Measurements from ENCODE around the gene IL22RA2. TPM values are rescaled to one million over a fixed set of nuclear protein-coding genes. Genes with fewer than 3 reads are reported as not detected.
A peak's percentile ranks its signal among the peaks of the same experiment; 100 is the strongest.
"Not testable (repeated sequence)": the region's sequence is repeated elsewhere in the genome, so short reads cannot be mapped to it uniquely, and the experiment has no call there.

The IL22RA2 gene
- total RNA-seq, 1 donor from 2014 or later = not detected

- DNase-seq (ENCODE audit: low read depth) = peak; percentile 15
- peaks cover 62% of the 10 kb centered on the region for H3K79me2 ChIP-seq (ENCODE audit: insufficient read depth, low read length)
- no peaks in the 10 kb centered on the region for H3K36me3 Mint-ChIP-seq (ENCODE audit: low read depth, unreplicated experiment)
Measured at GRCh38 chr6:137217801-137218472, 44.5 kb upstream of the IL22RA2 start.

DNA sequence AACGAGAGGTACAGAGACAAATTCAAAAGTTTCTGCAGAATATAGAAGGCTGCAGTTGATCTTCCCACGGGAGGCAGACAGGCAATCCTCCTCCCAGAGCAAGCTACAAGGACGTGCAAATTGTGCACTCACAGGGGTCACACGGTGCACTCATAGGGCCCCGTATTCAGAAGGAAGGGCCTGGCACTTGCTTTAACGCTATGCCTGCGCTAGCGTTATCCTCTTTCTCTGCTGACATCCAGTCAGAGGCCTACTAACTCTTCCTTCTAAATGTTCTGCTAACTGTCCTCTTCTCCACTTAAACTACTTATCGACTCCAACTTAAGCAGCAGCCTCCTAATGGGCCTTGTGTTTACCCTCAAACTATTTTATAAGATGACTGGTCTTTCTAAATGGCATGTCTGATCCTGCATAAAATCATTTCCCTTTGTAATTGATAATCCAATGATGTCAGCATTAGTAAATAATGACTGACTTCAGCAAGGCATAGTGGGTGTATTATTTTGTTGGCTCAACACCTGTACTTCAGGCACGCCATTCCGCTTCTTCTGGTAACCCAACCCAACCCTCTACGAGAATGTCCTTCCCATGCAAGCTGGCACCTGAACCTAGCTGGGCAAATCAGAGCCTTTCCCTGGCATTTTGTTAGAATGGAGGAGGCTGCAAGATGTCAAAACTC lies 43.6 kb upstream of the IL22RA2 start:
- Mint-ChIP-seq H3K27ac (ENCODE audit: unreplicated experiment) (no peak overlapping the region), H3K27me3 (ENCODE audit: low read depth, unreplicated experiment) (no peaks in the 10 kb centered on the region), H3K4me3 (ENCODE audit: unreplicated experiment) (peak overlapping the region; percentile 100), H3K9me3 (ENCODE audit: unreplicated experiment) (no peaks in the 10 kb centered on the region), H3K4me1 (ENCODE audit: low read depth, unreplicated experiment) (peaks cover 22% of the 10 kb centered on the region), H3K36me3 (ENCODE audit: low read depth, unreplicated experiment) (no peaks in the 10 kb centered on the region)
- H3K27me3 ChIP-seq (ENCODE audit: insufficient read depth, low read length) = no peaks in the 10 kb centered on the region
- peak overlapping the region; percentile 90 for H3K4me2 ChIP-seq (ENCODE audit: low read length)
- H3K4me3 ChIP-seq (ENCODE audit: insufficient read depth, low read depth, low read length) = peak overlapping the region; percentile 97
- peaks cover 50% of the 10 kb centered on the region for H4K20me1 ChIP-seq (ENCODE audit: insufficient read depth, low read length)
- peaks cover 12% of the 10 kb centered on the region for H3K4me1 ChIP-seq (ENCODE audit: insufficient read depth, low read length)
- no peak for DNase-seq (ENCODE audit: low read depth)
- TF ChIP-seq EZH2 (IDR thresholded peaks at IDR 0.05; ENCODE audit: insufficient read depth, low read length) (no peak), CTCF (IDR thresholded peaks at IDR 0.05; ENCODE audit: insufficient read depth, low read depth, low read length) (no peak)
- H3K9ac ChIP-seq (ENCODE audit: low read length) = no peak overlapping the region
- H3K9me3 ChIP-seq (ENCODE audit: insufficient read depth, low read depth, low read length) = no peaks in the 10 kb centered on the region
- no peak overlapping the region for H2AFZ ChIP-seq (ENCODE audit: low read depth, low read length)
- H3K27ac ChIP-seq (ENCODE audit: low read depth, low read length) = no peak overlapping the region
- H3K79me2 ChIP-seq (ENCODE audit: insufficient read depth, low read length) = peaks cover 71% of the 10 kb centered on the region
- no peak for FAIRE-seq
- no peaks in the 10 kb centered on the region for H3K36me3 ChIP-seq (ENCODE audit: insufficient read depth, low read length)

More at GRCh38 chr6:137217801-137218472, 44.5 kb upstream of the IL22RA2 start:
- peaks cover 42% of the 10 kb centered on the region for H4K20me1 ChIP-seq (ENCODE audit: insufficient read depth, low read length)
- H3K4me2 ChIP-seq (ENCODE audit: low read length) = peak overlapping the region; percentile 90
- Mint-ChIP-seq H3K27me3 (ENCODE audit: low read depth, unreplicated experiment) (no peaks in the 10 kb centered on the region), H3K9me3 (ENCODE audit: unreplicated experiment) (no peaks in the 10 kb centered on the region), H3K4me1 (ENCODE audit: low read depth, unreplicated experiment) (peaks cover 22% of the 10 kb centered on the region), H3K27ac (ENCODE audit: unreplicated experiment) (peak overlapping the region; percentile 95), H3K4me3 (ENCODE audit: unreplicated experiment) (peak overlapping the region; percentile 100)
- peak overlapping the region; percentile 97 for H3K4me3 ChIP-seq (ENCODE audit: insufficient read depth, low read depth, low read length)
- peak overlapping the region; percentile 96 for H3K9ac ChIP-seq (ENCODE audit: low read length)
- peak overlapping the region; percentile 93 for H3K27ac ChIP-seq (ENCODE audit: low read depth, low read length)
- no peak for FAIRE-seq
- no peaks in the 10 kb centered on the region for H3K36me3 ChIP-seq (ENCODE audit: insufficient read depth, low read length)
- H3K27me3 ChIP-seq (ENCODE audit: insufficient read depth, low read length) = no peaks in the 10 kb centered on the region
- TF ChIP-seq CTCF (IDR thresholded peaks at IDR 0.05; ENCODE audit: insufficient read depth, low read depth, low read length) (no peak), EZH2 (IDR thresholded peaks at IDR 0.05; ENCODE audit: insufficient read depth, low read length) (no peak)
- H3K4me1 ChIP-seq (ENCODE audit: insufficient read depth, low read length) = peaks cover 12% of the 10 kb centered on the region
- H3K9me3 ChIP-seq (ENCODE audit: insufficient read depth, low read depth, low read length) = no peaks in the 10 kb centered on the region
- H2AFZ ChIP-seq (ENCODE audit: low read depth, low read length) = no peak overlapping the region

DNA sequence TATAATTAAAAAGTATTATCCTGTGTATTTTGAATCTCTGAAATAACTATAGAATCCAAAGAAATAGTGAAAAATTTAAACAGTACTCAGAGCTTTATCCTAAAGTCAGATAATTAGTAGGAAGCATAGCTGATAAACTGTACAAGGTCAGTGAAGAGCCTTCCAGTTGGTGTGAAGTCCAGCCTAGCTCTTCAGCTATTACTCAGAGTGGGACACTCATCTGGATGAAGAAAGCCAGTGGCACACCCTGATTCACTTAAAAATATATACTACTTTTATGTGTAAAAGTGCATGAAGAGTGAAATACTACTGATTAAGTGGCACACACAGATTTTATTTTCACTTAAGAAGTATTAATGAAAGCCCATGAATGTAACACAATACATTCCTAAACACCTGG lies 42.7 kb upstream of the IL22RA2 start:
- DNase-seq (ENCODE audit: low read depth) (no peak), FAIRE-seq (no peak)
- no peak overlapping the region for H3K4me2 ChIP-seq (ENCODE audit: low read length)
- no peaks in the 10 kb centered on the region for H3K27me3 ChIP-seq (ENCODE audit: insufficient read depth, low read length)
- H4K20me1 ChIP-seq (ENCODE audit: insufficient read depth, low read length) = peaks cover 59% of the 10 kb centered on the region
- H3K4me3 ChIP-seq (ENCODE audit: insufficient read depth, low read depth, low read length) = no peak overlapping the region
- peaks cover 22% of the 10 kb centered on the region for H3K4me1 Mint-ChIP-seq (ENCODE audit: low read depth, unreplicated experiment)
- no peak overlapping the region for H3K27ac ChIP-seq (ENCODE audit: low read depth, low read length)
- H2AFZ ChIP-seq (ENCODE audit: low read depth, low read length) = no peak overlapping the region
- no peaks in the 10 kb centered on the region for H3K9me3 Mint-ChIP-seq (ENCODE audit: unreplicated experiment)
- H3K36me3 Mint-ChIP-seq (ENCODE audit: low read depth, unreplicated experiment) = no peaks in the 10 kb centered on the region
- H3K79me2 ChIP-seq (ENCODE audit: insufficient read depth, low read length) = peaks cover 80% of the 10 kb centered on the region
- H3K36me3 ChIP-seq (ENCODE audit: insufficient read depth, low read length) = no peaks in the 10 kb centered on the region
- no peak overlapping the region for H3K27ac Mint-ChIP-seq (ENCODE audit: unreplicated experiment)
- TF ChIP-seq CTCF (IDR thresholded peaks at IDR 0.05; ENCODE audit: insufficient read depth, low read depth, low read length) (no peak), EZH2 (IDR thresholded peaks at IDR 0.05; ENCODE audit: insufficient read depth, low read length) (no peak)
- H3K4me1 ChIP-seq (ENCODE audit: insufficient read depth, low read length) = peaks cover 12% of the 10 kb centered on the region
- no peak overlapping the region for H3K9ac ChIP-seq (ENCODE audit: low read length)
- H3K9me3 ChIP-seq (ENCODE audit: insufficient read depth, low read depth, low read length) = no peaks in the 10 kb centered on the region
- no peaks in the 10 kb centered on the region for H3K27me3 Mint-ChIP-seq (ENCODE audit: low read depth, unreplicated experiment)
- H3K4me3 Mint-ChIP-seq (ENCODE audit: unreplicated experiment) = peak overlapping the region; percentile 100

- not testable (repeated sequence) for H3K27me3 ChIP-seq (ENCODE audit: insufficient read depth, low read length); H3K27ac Mint-ChIP-seq (ENCODE audit: unreplicated experiment); H3K4me3 Mint-ChIP-seq (ENCODE audit: unreplicated experiment); H3K27me3 Mint-ChIP-seq (ENCODE audit: low read depth, unreplicated experiment); H3K4me2 ChIP-seq (ENCODE audit: low read length); H3K9me3 ChIP-seq (ENCODE audit: insufficient read depth, low read depth, low read length); H3K9ac ChIP-seq (ENCODE audit: low read length); H3K36me3 Mint-ChIP-seq (ENCODE audit: low read depth, unreplicated experiment); H2AFZ ChIP-seq (ENCODE audit: low read depth, low read length); H3K36me3 ChIP-seq (ENCODE audit: insufficient read depth, low read length); H3K4me3 ChIP-seq (ENCODE audit: insufficient read depth, low read depth, low read length); FAIRE-seq; H3K9me3 Mint-ChIP-seq (ENCODE audit: unreplicated experiment); DNase-seq (ENCODE audit: low read depth); H3K27ac ChIP-seq (ENCODE audit: low read depth, low read length)
- H4K20me1 ChIP-seq (ENCODE audit: insufficient read depth, low read length) = peaks cover 62% of the 10 kb centered on the region
- peaks cover 22% of the 10 kb centered on the region for H3K4me1 Mint-ChIP-seq (ENCODE audit: low read depth, unreplicated experiment)
- H3K79me2 ChIP-seq (ENCODE audit: insufficient read depth, low read length) = peaks cover 85% of the 10 kb centered on the region
- H3K4me1 ChIP-seq (ENCODE audit: insufficient read depth, low read length) = peaks cover 12% of the 10 kb centered on the region
Measured at GRCh38 chr6:137215630-137216029, 42.2 kb upstream of the IL22RA2 start.

Data from astrocyte (in vitro differentiated cells and primary cell).